ENCODE data around the gene RPA3.

- no peak for TF ChIP-seq POLR2A (IDR thresholded peaks at IDR 0.05)
- TF ChIP-seq CTCF (IDR thresholded peaks at IDR 0.05): no peak
- TF ChIP-seq EP300 (IDR thresholded peaks at IDR 0.05): no peak
- TF ChIP-seq POLR2AphosphoS5 (IDR thresholded peaks at IDR 0.05): no peak
Observed at GRCh38 chr7:7720750-7721621, 2.6 kb upstream of the RPA3 start.

All from gastroesophageal sphincter (tissue), 3 donors.